Neural cell (in vitro differentiated cells): ENCODE results near the gene PPP2R3A.

Experiments
- EP300 ChIP-seq: fragments of 450-650 bp; conservative IDR thresholded peaks from 2 replicates; pipeline ENCODE4 v1.6.1; 2014; ENCODE audit warnings: antibody characterized with exemption, mild to moderate bottlenecking, moderate library complexity; ENCODE audit not compliant: poor library complexity, severe bottlenecking
- EZH2 ChIP-seq: fragments of 200-600, 300-800 bp; shearing (Covaris generic), sonication (generic); IDR thresholded peaks from 2 replicates; pipeline ENCODE4 v1.6.1; 2014; ENCODE audit warnings: antibody characterized with exemption, low read length, borderline replicate concordance, mild to moderate bottlenecking; ENCODE audit not compliant: insufficient read depth, poor library complexity, severe bottlenecking
- MXI1 ChIP-seq: fragments of 450-650 bp; conservative IDR thresholded peaks from 2 replicates; pipeline ENCODE4 v1.6.1; 2014; ENCODE audit warnings: antibody characterized with exemption, mild to moderate bottlenecking; ENCODE audit not compliant: poor library complexity, severe bottlenecking
- POLR2AphosphoS5 ChIP-seq: IDR thresholded peaks from 2 replicates; pipeline ENCODE4 v1.6.1; 2012
- RAD21 ChIP-seq: fragments of 450-650 bp; conservative IDR thresholded peaks from 2 replicates; pipeline ENCODE4 v1.6.1; 2014; ENCODE audit warnings: antibody characterized with exemption, mild to moderate bottlenecking, moderate library complexity
- REST ChIP-seq: IDR thresholded peaks from 2 replicates; pipeline ENCODE4 v1.6.1; 2012; ENCODE audit warnings: borderline replicate concordance
- SMC3 ChIP-seq: fragments of 450-650 bp; conservative IDR thresholded peaks from 2 replicates; pipeline ENCODE4 v1.6.1; 2014; ENCODE audit warnings: antibody characterized with exemption, mild to moderate bottlenecking, moderate library complexity; ENCODE audit not compliant: poor library complexity
- TAF1 ChIP-seq: IDR thresholded peaks from 2 replicates; pipeline ENCODE4 v1.6.1; 2012; ENCODE audit warnings: low read depth
- TF ChIP-seq, protein P1 (sequence below): fragments of 450-650 bp; IDR thresholded peaks from 2 replicates; pipeline ENCODE4 v1.5.1; 2014; ENCODE audit warnings: antibody characterized with exemption, mild to moderate bottlenecking, moderate library complexity; ENCODE audit not compliant: poor library complexity, severe bottlenecking

GRCh38 chr3:135990903-135991302 is 25.4 kb downstream of the PPP2R3A start:
- TF ChIP-seq, protein P1, sequence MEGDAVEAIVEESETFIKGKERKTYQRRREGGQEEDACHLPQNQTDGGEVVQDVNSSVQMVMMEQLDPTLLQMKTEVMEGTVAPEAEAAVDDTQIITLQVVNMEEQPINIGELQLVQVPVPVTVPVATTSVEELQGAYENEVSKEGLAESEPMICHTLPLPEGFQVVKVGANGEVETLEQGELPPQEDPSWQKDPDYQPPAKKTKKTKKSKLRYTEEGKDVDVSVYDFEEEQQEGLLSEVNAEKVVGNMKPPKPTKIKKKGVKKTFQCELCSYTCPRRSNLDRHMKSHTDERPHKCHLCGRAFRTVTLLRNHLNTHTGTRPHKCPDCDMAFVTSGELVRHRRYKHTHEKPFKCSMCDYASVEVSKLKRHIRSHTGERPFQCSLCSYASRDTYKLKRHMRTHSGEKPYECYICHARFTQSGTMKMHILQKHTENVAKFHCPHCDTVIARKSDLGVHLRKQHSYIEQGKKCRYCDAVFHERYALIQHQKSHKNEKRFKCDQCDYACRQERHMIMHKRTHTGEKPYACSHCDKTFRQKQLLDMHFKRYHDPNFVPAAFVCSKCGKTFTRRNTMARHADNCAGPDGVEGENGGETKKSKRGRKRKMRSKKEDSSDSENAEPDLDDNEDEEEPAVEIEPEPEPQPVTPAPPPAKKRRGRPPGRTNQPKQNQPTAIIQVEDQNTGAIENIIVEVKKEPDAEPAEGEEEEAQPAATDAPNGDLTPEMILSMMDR = no peak
- TF ChIP-seq EP300 = no peak
- TF ChIP-seq REST = no peak
- no peak for TF ChIP-seq EZH2
- TF ChIP-seq TAF1 = no peak
- TF ChIP-seq RAD21 = no peak
- TF ChIP-seq SMC3 = no peak
- TF ChIP-seq POLR2AphosphoS5 = no peak
- TF ChIP-seq MXI1 = no peak
